Ascending aorta (tissue), 2 donors: ENCODE data around the gene NPIPB2. TPM values are rescaled to one million over a fixed set of nuclear protein-coding genes. Genes with fewer than 3 reads are reported as not detected.
"Not testable (repeated sequence)": the region's sequence is repeated elsewhere in the genome, so short reads cannot be mapped to it uniquely, and the experiment has no call there.

Experiments used
- DNase-seq, 2 donors: peaks; one replicate each; pipeline ENCODE4 v3.0.0-alpha.2; 2019; ENCODE audit warnings: low spot score in 2 of 2
- H3K27ac ChIP-seq, 2 donors: fragments of 200-600 bp; sonication (generic); one replicate each; pipeline ENCODE4 v1.5.1; 2016 to 2017; ENCODE audit warnings: mild to moderate bottlenecking in 1 of 2
- H3K27me3 ChIP-seq: fragments of 200-600 bp; sonication (generic); one replicate; pipeline ENCODE4 v1.5.1; 2017
- H3K36me3 ChIP-seq, 2 donors: fragments of 200-600 bp; sonication (generic); one replicate each; pipeline ENCODE4 v1.5.1; 2016
- H3K4me1 ChIP-seq, 2 donors: fragments of 200-600 bp; sonication (generic); one replicate each; pipeline ENCODE4 v1.5.1; 2016 to 2017; ENCODE audit warnings: mild to moderate bottlenecking in 1 of 2
- H3K4me3 ChIP-seq, 2 donors: fragments of 200-600 bp; sonication (generic); one replicate each; pipeline ENCODE4 v1.5.1; 2016 to 2017; ENCODE audit warnings: mild to moderate bottlenecking in 1 of 2
- H3K9me3 ChIP-seq, 2 donors: fragments of 200-600 bp; sonication (generic); one replicate each; pipeline ENCODE4 v1.5.1; 2016
- intact Hi-C: fragments of 100-400 bp; cut with DNase I; formaldehyde crosslinking; loops from one replicate; pipeline ENCODE4 v1.15.1; 2023
- total RNA-seq: library from RNA; depleted of rRNA; stranded (reverse); fragments of >200 nt; gene quantifications from one replicate; pipeline ENCODE4 v1.1.0, GENCODE V29; 2016
- TF ChIP-seq, protein P1 (sequence below), 3 experiments: fragments of 200-600 bp in 2 of 3; fragments of 450-650 bp in 1 of 3; sonication (generic) in 2 of 3; IDR thresholded peaks; one replicate each; pipeline ENCODE4 v1.5.1; 2016 to 2019; ENCODE audit warnings: antibody characterized with exemption in 3 of 3, mild to moderate bottlenecking in 1 of 3, moderate library complexity in 1 of 3

Gene NPIPB2
- total RNA-seq, 1 donor from 2014 or later, result 28.1 TPM

DNA sequence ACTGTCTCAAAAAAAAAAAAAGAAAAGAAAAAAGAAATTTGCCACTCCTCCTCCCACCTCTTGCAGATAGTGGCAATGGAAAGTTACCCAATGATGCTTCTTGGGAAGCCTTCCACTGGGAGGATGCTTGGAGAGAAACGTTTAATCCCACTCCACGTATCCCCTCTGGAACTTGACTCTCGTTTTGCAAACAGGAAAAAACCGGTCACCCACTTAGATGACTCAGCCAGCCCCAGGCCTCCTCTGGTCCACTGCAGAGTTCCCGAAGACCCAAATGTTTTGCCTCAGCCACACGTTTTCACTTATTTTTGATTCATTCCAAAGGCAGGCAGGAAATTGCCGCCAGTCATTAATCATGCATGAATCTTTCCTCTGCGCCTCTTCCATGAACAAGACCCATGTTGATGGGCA, 13.9 kb upstream of the NPIPB2 start:
- Histone ChIP-seq H3K4me1 (no peaks in the 10 kb centered on the region), H3K27me3 (no peaks in the 10 kb centered on the region), H3K9me3 (no peaks in the 10 kb centered on the region), H3K4me3 (no peak overlapping the region), H3K27ac (no peak overlapping the region), H3K36me3 (no peaks in the 10 kb centered on the region)
- intact Hi-C loops, result no loop called here
- TF ChIP-seq, protein P1, sequence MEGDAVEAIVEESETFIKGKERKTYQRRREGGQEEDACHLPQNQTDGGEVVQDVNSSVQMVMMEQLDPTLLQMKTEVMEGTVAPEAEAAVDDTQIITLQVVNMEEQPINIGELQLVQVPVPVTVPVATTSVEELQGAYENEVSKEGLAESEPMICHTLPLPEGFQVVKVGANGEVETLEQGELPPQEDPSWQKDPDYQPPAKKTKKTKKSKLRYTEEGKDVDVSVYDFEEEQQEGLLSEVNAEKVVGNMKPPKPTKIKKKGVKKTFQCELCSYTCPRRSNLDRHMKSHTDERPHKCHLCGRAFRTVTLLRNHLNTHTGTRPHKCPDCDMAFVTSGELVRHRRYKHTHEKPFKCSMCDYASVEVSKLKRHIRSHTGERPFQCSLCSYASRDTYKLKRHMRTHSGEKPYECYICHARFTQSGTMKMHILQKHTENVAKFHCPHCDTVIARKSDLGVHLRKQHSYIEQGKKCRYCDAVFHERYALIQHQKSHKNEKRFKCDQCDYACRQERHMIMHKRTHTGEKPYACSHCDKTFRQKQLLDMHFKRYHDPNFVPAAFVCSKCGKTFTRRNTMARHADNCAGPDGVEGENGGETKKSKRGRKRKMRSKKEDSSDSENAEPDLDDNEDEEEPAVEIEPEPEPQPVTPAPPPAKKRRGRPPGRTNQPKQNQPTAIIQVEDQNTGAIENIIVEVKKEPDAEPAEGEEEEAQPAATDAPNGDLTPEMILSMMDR (IDR thresholded peaks at IDR 0.05), result no peak
- no peak for DNase-seq

DNA sequence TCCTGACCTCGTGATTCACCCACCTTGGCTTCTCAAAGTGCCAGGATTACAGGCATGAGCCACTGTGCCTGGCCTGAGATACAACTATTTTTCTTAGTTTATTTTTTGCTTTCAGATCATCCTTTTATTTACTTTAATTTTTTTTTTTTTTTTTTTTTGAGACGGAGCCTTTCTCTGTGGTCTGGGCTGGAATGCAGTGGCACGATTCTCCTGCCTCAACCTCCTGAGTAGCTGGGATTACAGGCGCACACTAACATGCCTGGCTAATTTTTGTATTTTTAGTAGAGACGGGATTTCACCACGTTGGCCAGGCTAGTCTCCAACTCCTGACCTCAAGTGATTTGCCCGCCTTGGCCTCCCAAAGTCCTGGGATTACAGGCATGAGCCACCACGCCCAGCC, 11.7 kb upstream of the NPIPB2 start:
- H3K27ac ChIP-seq, H3K4me1 ChIP-seq, DNase-seq, H3K27me3 ChIP-seq, H3K36me3 ChIP-seq, intact Hi-C loops, H3K9me3 ChIP-seq, H3K4me3 ChIP-seq: not testable (repeated sequence)

DNA sequence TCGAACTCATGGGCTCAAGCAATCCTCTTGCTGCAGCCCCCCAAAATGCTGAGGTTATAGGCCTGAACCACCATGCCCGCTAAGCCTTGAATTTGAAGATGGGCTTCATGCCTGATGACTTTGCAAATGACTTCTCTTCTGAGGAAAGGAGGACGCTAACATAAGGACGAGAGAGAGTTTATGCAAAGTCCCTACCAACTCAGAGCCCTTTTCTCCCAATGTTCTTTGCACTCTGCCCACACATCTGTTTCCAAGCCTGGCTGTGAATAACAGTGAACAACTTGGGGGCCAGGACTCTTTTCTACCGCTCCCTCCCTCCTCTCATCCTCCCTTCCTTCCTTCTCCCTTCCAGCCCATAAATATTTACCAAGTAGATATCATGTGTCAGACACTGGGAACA, 8.5 kb upstream of the NPIPB2 start:
- intact Hi-C loops, result no loop called here

DNA sequence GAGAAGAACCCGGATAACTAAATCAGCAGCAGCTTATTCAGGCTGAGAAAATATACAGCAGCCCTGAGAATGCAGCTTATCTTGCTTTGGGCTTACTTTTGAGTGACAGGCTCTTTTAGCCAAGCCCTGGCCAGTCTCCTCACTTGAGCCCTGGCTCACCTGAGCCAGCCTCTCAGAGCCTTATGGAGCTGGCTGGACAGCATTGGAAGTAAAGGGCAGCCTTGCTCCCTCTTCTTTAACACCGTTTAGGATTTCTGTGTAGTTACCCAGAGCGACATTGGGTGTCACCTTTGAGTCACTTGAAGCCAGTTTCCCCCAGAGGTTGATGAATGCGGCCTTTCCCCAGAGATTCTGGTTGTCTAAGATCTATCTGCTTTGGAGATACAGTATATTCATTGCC, 7.7 kb upstream of the NPIPB2 start:
- Histone ChIP-seq H3K4me3 (no peak overlapping the region), H3K36me3 (no peaks in the 10 kb centered on the region), H3K27me3 (no peaks in the 10 kb centered on the region), H3K27ac (no peak overlapping the region), H3K9me3 (no peaks in the 10 kb centered on the region), H3K4me1 (no peaks in the 10 kb centered on the region)
- no peak for DNase-seq
- intact Hi-C loops, result loop anchor here (2.0 kb wide), 1 partner anchor 119 kb away; no protein-coding TSS in a partner anchor
- TF ChIP-seq, protein P1 (IDR thresholded peaks at IDR 0.05), result peak; percentile 15 to 46 (median 38)

More for the DNA sequence above, 8.5 kb upstream of the NPIPB2 start:
- Histone ChIP-seq H3K4me1 (no peaks in the 10 kb centered on the region), H3K27me3 (no peaks in the 10 kb centered on the region), H3K36me3 (no peaks in the 10 kb centered on the region), H3K9me3 (no peaks in the 10 kb centered on the region), H3K27ac (no peak overlapping the region), H3K4me3 (no peak overlapping the region)
- DNase-seq, result no peak
- TF ChIP-seq, protein P1 (IDR thresholded peaks at IDR 0.05), result no peak

DNA sequence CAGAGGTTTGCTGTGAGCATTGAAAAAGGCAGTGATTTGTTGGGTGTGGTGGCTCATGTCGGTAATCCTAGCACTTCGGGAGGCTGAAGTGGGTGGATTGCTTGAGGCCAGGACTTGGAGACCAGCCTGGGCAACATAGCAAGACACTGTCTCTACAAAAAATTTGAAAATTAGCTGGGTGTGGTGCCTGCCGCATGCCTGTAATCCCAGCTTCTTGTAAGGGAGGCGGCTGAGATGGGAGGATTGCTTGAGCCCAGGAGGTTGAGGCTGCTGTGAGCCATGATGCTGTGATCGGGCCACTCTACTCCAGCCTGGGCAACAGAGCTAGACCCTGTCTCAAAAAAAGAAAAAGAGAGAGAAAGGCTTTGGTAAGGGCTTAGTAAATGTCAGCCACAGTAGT, 7.0 kb upstream of the NPIPB2 start:
- Histone ChIP-seq H3K36me3 (no peaks in the 10 kb centered on the region), H3K9me3 (no peaks in the 10 kb centered on the region), H3K4me1 (no peaks in the 10 kb centered on the region), H3K27me3 (no peaks in the 10 kb centered on the region), H3K27ac (no peak overlapping the region), H3K4me3 (no peak overlapping the region)
- no peak for DNase-seq
- intact Hi-C loops, result loop anchor here (2.0 kb wide), 1 partner anchor 120 kb away; no protein-coding TSS in a partner anchor
- TF ChIP-seq, protein P1 (IDR thresholded peaks at IDR 0.05), result no peak

DNA sequence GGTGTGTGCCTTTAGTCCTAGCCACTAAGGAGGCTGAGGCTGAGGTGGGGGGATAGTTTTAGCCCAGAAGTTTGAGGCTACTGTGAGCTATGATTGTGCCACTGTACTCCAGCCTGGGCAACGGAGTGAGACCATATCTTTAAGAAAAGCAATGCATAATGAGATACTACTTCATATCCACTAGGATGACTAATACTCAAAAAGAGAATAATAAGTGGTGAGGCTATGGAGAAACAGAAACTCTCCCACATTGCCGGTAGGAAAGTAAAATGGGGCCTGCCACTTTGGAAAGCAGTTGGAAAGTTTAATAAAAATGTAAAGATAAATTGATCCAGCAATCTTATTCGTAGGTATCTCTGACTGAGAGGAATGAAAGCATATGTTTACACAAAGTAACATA, 4.6 kb upstream of the NPIPB2 start:
- Histone ChIP-seq H3K27me3 (no peaks in the 10 kb centered on the region), H3K4me3 (no peak overlapping the region), H3K27ac (no peak overlapping the region), H3K9me3 (no peaks in the 10 kb centered on the region), H3K4me1 (no peaks in the 10 kb centered on the region), H3K36me3 (no peaks in the 10 kb centered on the region)
- intact Hi-C loops, result no loop called here
- TF ChIP-seq, protein P1 (IDR thresholded peaks at IDR 0.05), result no peak
- DNase-seq, result no peak

DNA sequence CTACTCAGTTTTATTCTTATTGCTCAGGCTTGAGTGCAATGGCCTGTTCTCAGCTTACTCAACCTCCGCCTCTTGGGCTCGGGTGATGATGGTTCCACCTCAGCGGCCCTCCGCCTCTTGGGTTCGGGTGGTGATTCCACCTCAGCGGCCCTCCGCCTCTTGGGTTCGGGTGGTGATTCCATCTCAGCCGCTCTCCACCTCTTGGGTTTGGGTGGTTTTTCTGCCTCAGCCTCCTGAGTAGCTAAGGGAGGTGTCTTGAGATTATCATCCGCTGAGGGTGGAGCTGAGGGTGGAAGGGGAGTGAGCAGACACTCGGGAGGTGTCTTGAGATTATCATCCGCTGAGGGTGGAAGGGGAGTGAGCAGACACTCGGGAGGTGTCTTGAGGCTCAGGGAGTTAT, 14.5 kb downstream of the NPIPB2 start:
- H3K9me3 ChIP-seq, DNase-seq, intact Hi-C loops, H3K4me3 ChIP-seq, H3K36me3 ChIP-seq, H3K27ac ChIP-seq, H3K27me3 ChIP-seq, H3K4me1 ChIP-seq: not testable (repeated sequence)

DNA sequence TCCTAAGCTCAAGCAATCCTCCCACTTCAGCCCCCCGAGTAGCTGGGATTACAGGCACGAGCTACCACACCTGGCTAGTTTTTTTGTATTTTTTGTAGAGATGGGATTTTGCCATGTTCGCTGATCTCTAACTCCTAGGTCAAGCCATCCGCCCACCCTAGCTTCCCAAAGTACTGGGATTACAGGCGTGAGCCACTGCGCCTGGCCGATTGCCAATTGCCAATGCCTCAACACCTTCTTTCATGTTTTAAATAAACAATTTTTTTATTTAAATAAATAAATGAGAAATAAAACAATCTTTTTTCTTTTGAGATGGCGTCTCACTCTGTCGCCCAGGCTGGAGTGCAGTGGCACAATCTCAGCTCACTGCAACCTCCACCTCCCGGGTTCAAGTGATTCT, 17.8 kb downstream of the NPIPB2 start:
- H3K27me3 ChIP-seq, H3K4me3 ChIP-seq, H3K4me1 ChIP-seq, intact Hi-C loops, H3K27ac ChIP-seq, H3K9me3 ChIP-seq, DNase-seq, H3K36me3 ChIP-seq: not testable (repeated sequence)
